Measurements from ENCODE around the gene ARHGAP30. TPM values are rescaled to one million over a fixed set of nuclear protein-coding genes. Genes with fewer than 3 reads are reported as not detected.

The ARHGAP30 gene
- total RNA-seq, 1 donor from 2014 or later, result 0.42 TPM

GRCh38 chr1:161000736-161001480, 68.8 kb downstream of the ARHGAP30 start:
- H3K36me3 ChIP-seq (ENCODE audit: control insufficient read depth, insufficient read depth, low read length), result peaks cover 9% of the 10 kb centered on the region

DNA sequence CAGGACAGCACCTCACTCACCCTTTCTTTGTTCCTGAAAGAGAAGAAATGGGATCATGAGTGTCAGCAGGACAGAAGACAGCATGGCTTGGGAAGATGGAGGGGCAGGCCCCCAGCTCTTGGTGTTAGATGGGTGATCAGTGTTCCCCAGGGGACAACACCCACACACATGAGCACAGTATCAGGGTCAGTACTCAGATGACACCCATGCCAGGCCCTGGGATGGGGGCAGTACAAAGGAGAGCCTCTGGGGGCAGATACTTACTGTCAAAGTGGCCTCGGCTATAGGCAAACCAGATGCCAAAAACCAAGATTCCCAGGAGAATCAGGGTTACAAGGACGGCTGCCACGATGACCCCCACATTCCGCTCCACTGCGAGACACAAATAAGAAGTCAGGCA, 70.3 kb downstream of the ARHGAP30 start:
- no peak for DNase-seq (ENCODE audit: low read depth)
- H3K36me3 ChIP-seq (ENCODE audit: control insufficient read depth, insufficient read depth, low read length), result peaks cover 9% of the 10 kb centered on the region
- TF ChIP-seq, protein P1, sequence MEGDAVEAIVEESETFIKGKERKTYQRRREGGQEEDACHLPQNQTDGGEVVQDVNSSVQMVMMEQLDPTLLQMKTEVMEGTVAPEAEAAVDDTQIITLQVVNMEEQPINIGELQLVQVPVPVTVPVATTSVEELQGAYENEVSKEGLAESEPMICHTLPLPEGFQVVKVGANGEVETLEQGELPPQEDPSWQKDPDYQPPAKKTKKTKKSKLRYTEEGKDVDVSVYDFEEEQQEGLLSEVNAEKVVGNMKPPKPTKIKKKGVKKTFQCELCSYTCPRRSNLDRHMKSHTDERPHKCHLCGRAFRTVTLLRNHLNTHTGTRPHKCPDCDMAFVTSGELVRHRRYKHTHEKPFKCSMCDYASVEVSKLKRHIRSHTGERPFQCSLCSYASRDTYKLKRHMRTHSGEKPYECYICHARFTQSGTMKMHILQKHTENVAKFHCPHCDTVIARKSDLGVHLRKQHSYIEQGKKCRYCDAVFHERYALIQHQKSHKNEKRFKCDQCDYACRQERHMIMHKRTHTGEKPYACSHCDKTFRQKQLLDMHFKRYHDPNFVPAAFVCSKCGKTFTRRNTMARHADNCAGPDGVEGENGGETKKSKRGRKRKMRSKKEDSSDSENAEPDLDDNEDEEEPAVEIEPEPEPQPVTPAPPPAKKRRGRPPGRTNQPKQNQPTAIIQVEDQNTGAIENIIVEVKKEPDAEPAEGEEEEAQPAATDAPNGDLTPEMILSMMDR (IDR thresholded peaks at IDR 0.05; ENCODE audit: insufficient read depth, low read length, poor library complexity, severe bottlenecking), result no peak

More at GRCh38 chr1:161000736-161001480, 68.8 kb downstream of the ARHGAP30 start:
- H3K27me3 ChIP-seq (ENCODE audit: control insufficient read depth, insufficient read depth, low read length), result no peaks in the 10 kb centered on the region
- no peak overlapping the region for H3K4me3 ChIP-seq (ENCODE audit: low read depth, low read length)
- DNase-seq (ENCODE audit: low read depth), result no peak
- TF ChIP-seq, protein P1 (IDR thresholded peaks at IDR 0.05; ENCODE audit: insufficient read depth, low read length, poor library complexity, severe bottlenecking), result no peak

DNA sequence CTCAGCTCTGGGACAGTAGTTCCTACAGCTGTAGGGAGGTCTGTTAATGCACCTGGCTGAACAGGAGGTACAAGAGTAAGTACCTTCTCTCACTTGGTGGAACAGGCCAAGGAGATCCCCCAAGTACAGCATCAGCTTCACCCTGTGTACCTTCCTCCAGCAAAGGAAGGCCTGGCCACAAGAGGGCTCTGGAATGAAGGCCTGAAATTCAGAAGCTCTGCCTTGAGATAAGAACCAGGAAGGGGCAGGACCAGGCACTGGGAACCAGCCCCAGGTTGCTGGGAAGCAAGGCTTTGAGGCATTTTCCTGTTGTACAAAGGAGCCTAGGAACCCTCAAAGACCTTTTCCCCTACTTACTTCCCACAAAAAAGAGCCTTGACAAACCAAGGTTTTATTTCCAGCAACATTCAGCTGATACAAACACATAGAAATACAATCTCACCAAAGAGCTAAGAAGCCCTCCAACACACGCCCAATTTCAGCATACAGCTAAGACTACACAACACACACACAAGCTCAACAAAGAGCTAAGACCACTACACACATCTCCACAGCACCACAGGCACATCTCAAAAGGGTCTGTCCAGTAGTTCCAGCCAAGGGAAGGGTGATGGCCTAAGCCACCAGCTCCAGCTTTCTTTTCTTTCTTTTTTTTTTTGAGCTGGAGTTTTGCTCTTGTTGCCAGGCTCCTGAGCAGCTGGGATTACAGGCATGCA, 72.2 kb downstream of the ARHGAP30 start:
- TF ChIP-seq, protein P1 (IDR thresholded peaks at IDR 0.05; ENCODE audit: insufficient read depth, low read length, poor library complexity, severe bottlenecking), result peak; percentile 40
- Histone ChIP-seq H3K27me3 (ENCODE audit: control insufficient read depth, insufficient read depth, low read length) (no peaks in the 10 kb centered on the region), H3K4me3 (ENCODE audit: low read depth, low read length) (no peak overlapping the region), H3K36me3 (ENCODE audit: control insufficient read depth, insufficient read depth, low read length) (peaks cover 9% of the 10 kb centered on the region)
- DNase-seq (ENCODE audit: low read depth), result no peak

More for the DNA sequence above, 70.3 kb downstream of the ARHGAP30 start:
- no peak overlapping the region for H3K4me3 ChIP-seq (ENCODE audit: low read depth, low read length)
- no peaks in the 10 kb centered on the region for H3K27me3 ChIP-seq (ENCODE audit: control insufficient read depth, insufficient read depth, low read length)

Other genes starting within 250 kb of the ARHGAP30 start
- not detected in 2 replicates for gene CD244, start 207.0 kb downstream of the ARHGAP30 start, total RNA-seq
- gene ITLN1, start 184.7 kb downstream of the ARHGAP30 start, total RNA-seq, result not detected in 2 replicates
- gene ITLN2, start 115.1 kb downstream of the ARHGAP30 start, total RNA-seq, result not detected in 2 replicates
- 81.7 and 87.0 TPM in 2 replicates for gene F11R, start 48.7 kb downstream of the ARHGAP30 start, total RNA-seq
- gene TSTD1, start 30.9 kb downstream of the ARHGAP30 start, total RNA-seq, result 112 and 116 TPM in 2 replicates
- 45.9 and 55.7 TPM in 2 replicates for gene USF1, start 23.9 kb downstream of the ARHGAP30 start, total RNA-seq
- gene NECTIN4, start 19.7 kb upstream of the ARHGAP30 start, total RNA-seq, result 13.1 and 13.6 TPM in 2 replicates
- gene KLHDC9, start 28.5 kb upstream of the ARHGAP30 start, total RNA-seq, result 2.9 and 3.1 TPM in 2 replicates
- 98.4 and 132 TPM in 2 replicates for gene PFDN2, start 48.1 kb upstream of the ARHGAP30 start, total RNA-seq
- 28.7 and 35.8 TPM in 2 replicates for gene NIT1, start 48.2 kb upstream of the ARHGAP30 start, total RNA-seq
- gene DEDD, start 62.8 kb upstream of the ARHGAP30 start, total RNA-seq, result 29.3 and 42.1 TPM in 2 replicates
- 59.6 and 85.0 TPM in 2 replicates for gene UFC1, start 84.1 kb upstream of the ARHGAP30 start, total RNA-seq
- gene USP21, start 89.6 kb upstream of the ARHGAP30 start, total RNA-seq, result 10.5 and 12.6 TPM in 2 replicates
- 20.4 and 28.3 TPM in 2 replicates for gene PPOX, start 96.5 kb upstream of the ARHGAP30 start, total RNA-seq
- 39.4 and 45.7 TPM in 2 replicates for gene B4GALT3, start 107.6 kb upstream of the ARHGAP30 start, total RNA-seq
- 0.21 and 0.33 TPM in 2 replicates for gene ADAMTS4, start 129.2 kb upstream of the ARHGAP30 start, total RNA-seq
- 92.4 and 96.9 TPM in 2 replicates for gene NDUFS2, start 132.5 kb upstream of the ARHGAP30 start, total RNA-seq
- gene FCER1G, start 145.4 kb upstream of the ARHGAP30 start, total RNA-seq, result not detected in 2 replicates
- not detected in 2 replicates for gene APOA2, start 153.7 kb upstream of the ARHGAP30 start, total RNA-seq
- 6.2 and 8.0 TPM in 2 replicates for gene TOMM40L, start 156.2 kb upstream of the ARHGAP30 start, total RNA-seq
- gene NR1I3, start 168.3 kb upstream of the ARHGAP30 start, total RNA-seq, result not detected in 2 replicates
- gene PCP4L1, start 188.9 kb upstream of the ARHGAP30 start, total RNA-seq, result not detected in 2 replicates
- gene MPZ, start 240.1 kb upstream of the ARHGAP30 start, total RNA-seq, result 0.14 and 0.54 TPM in 2 replicates
- gene SDHC, start 244.5 kb upstream of the ARHGAP30 start, total RNA-seq, result 42.8 and 47.0 TPM in 2 replicates

Data from kidney epithelial cell (primary cell).